Subcutaneous adipose tissue (tissue), 4 donors: ENCODE results near the gene AIFM2. TPM values are rescaled to one million over a fixed set of nuclear protein-coding genes. Genes with fewer than 3 reads are reported as not detected.

Experiments
- CTCF ChIP-seq: fragments of 450-650 bp; IDR thresholded peaks from one replicate; pipeline ENCODE4 v1.5.1; 2016; ENCODE audit warnings: low read depth, mild to moderate bottlenecking, control low read depth, antibody characterized with exemption, moderate library complexity
- total RNA-seq, 4 donors: library from RNA; depleted of rRNA; stranded (reverse); fragments of >200 nt; gene quantifications; one replicate each; pipeline ENCODE4 v1.1.0, GENCODE V29; 2016

AIFM2 gene
- total RNA-seq, 4 donors from 2014 or later, result 46.2 to 97.2 (median 50.1) TPM

- TF ChIP-seq CTCF, result no peak
These were observed 36.4 kb upstream of the AIFM2 start for GRCh38 chr10:70169011-70169410.

GRCh38 chr10:70167246-70167645 lies 34.6 kb upstream of the AIFM2 start:
- no peak for TF ChIP-seq CTCF

DNA sequence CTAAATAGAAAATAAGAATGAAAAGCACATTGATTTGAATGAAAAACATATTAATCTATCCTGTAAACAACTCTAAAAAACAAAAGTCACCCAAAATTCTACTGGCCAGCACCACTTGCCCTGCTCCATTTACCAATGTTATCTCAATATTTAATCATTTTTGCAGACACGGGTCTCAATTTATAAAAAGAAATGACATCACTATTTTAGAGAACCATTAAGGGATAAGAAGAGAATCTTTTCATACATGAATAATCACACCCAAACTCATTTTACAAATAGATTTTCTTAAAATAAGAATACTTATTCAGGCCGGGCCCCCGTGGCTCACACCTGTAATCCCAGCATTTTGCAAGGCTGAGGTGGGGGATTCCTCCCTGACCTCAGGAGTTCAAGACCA lies 33.8 kb upstream of the AIFM2 start:
- TF ChIP-seq CTCF, result no peak

- no peak for TF ChIP-seq CTCF
These were observed 31.5 kb upstream of the AIFM2 start for GRCh38 chr10:70164163-70164562.

- TF ChIP-seq CTCF, result no peak
These were observed 30.8 kb upstream of the AIFM2 start for GRCh38 chr10:70163448-70163847.

- no peak for TF ChIP-seq CTCF
These were observed 30.2 kb upstream of the AIFM2 start for GRCh38 chr10:70162892-70163201.

- no peak for TF ChIP-seq CTCF
These were observed 29.7 kb upstream of the AIFM2 start for GRCh38 chr10:70162151-70162891.
